ENCODE data around the gene NEDD4L. TPM values are rescaled to one million over a fixed set of nuclear protein-coding genes. Genes with fewer than 3 reads are reported as not detected.

Gene NEDD4L
- total and polyA plus RNA-seq, 10 of the 15 experiments (the other 5 are each of a cell fraction or from before 2014, with no cell fraction given): 7.4 to 24.0 (median 17.7) TPM

GRCh38 chr18:58098706-58099105, 54.7 kb downstream of the NEDD4L start (continued):
- no peak for TF ChIP-seq ZNF207 (IDR thresholded peaks at IDR 0.05; ENCODE audit: borderline replicate concordance)
- no peak for TF ChIP-seq RBBP5 (conservative IDR thresholded peaks at IDR 0.05)
- TF ChIP-seq USF1 (IDR thresholded peaks at IDR 0.05; ENCODE audit: borderline replicate concordance, extremely low read length, insufficient read depth, low read depth, low read length): no peak
- no peak for TF ChIP-seq HDGF (IDR thresholded peaks at IDR 0.05)
- TF ChIP-seq MYB (IDR thresholded peaks at IDR 0.05; ENCODE audit: borderline replicate concordance, low read depth, low read length): no peak
- TF ChIP-seq ZNF24 (IDR thresholded peaks at IDR 0.05): no peak
- no peak for TF ChIP-seq IRF5 (IDR thresholded peaks at IDR 0.05; ENCODE audit: borderline replicate concordance)
- TF ChIP-seq USF2 (IDR thresholded peaks at IDR 0.05; ENCODE audit: borderline replicate concordance, low read depth, low read length): no peak

- no peaks in the 10 kb centered on the region for H3K9me3 ChIP-seq (replicated peaks; ENCODE audit: control insufficient read depth, insufficient read depth, low read length)
- no peak overlapping the region for H3K4me3 ChIP-seq
- H3K4me2 ChIP-seq (ENCODE audit: control insufficient read depth, insufficient read depth): no peak overlapping the region
- ChIA-PET SMC1A (ENCODE audit: uncharacterized antibody, unreplicated experiment) (interaction anchor here (0.7 to 6.3 kb wide), 11 partner anchors 9 to 57 kb away, joined by 3 to 43 read pairs (median 13); no protein-coding TSS in a partner anchor), POLR2A (interaction anchor here (0.7 to 5.3 kb wide), 8 partner anchors 9 to 55 kb away, joined by 3 to 46 read pairs (median 4); no protein-coding TSS in a partner anchor), RAD21 (ENCODE audit: unreplicated experiment) (interaction anchor here (0.5 to 4.3 kb wide), 12 partner anchors 9 to 869 kb away, joined by 3 to 53 read pairs (median 5); no protein-coding TSS in a partner anchor), CTCF (interaction anchor here (0.7 to 8.3 kb wide), 8 partner anchors 9 to 53 kb away, joined by 3 to 43 read pairs (median 5); no protein-coding TSS in a partner anchor)
- peak; percentile 84 for ATAC-seq
- H3K27ac ChIP-seq (ENCODE audit: control insufficient read depth, insufficient read depth): 0 out of 2 replicates have a peak overlapping the region, but pooled peaks have one; percentile 2
- H3K79me2 ChIP-seq (ENCODE audit: control insufficient read depth, insufficient read depth, low read length): no peaks in the 10 kb centered on the region
- intact Hi-C loops (cut with micrococcal nuclease; ENCODE audit: unreplicated experiment): loop anchor here (1.0 kb wide), 1 partner anchor 10 kb away; no protein-coding TSS in a partner anchor
- H3K9ac ChIP-seq (ENCODE audit: control insufficient read depth, insufficient read depth, low read length): no peak overlapping the region
- H3K27me3 ChIP-seq (replicated peaks in 1 of 2; ENCODE audit: control insufficient read depth in 2 of 2, insufficient read depth in 2 of 2, low read length in 1 of 2): no peaks in the 10 kb centered on the region
- FAIRE-seq: no peak
- H4K20me1 ChIP-seq (ENCODE audit: control insufficient read depth, insufficient read depth): no peaks in the 10 kb centered on the region
- in situ Hi-C loops (cut with MboI): no loop called here
- H3K4me1 ChIP-seq (ENCODE audit: control insufficient read depth, insufficient read depth, low read length): peaks cover 11% of the 10 kb centered on the region
- BruUV-seq (replicated peaks): no TSS peak
- no peaks in the 10 kb centered on the region for H3K36me3 ChIP-seq (ENCODE audit: control insufficient read depth in 2 of 2, insufficient read depth in 2 of 2, low read length in 1 of 2)
- WGBS (ENCODE audit: insufficient coverage, insufficient replicate concordance, low lambda C conversion rate, missing lambda C conversion rate): 29% methylated on average over 3 of the region's 3 CpGs
- H2AFZ ChIP-seq (ENCODE audit: control insufficient read depth, low read depth, low read length): 0 out of 2 replicates have a peak overlapping the region, but pooled peaks have one; percentile 8
- DNase-seq (ENCODE audit: low read depth, low spot score): peak; percentile 46
- peak; percentile 30 for TF ChIP-seq SKIL (IDR thresholded peaks at IDR 0.05; ENCODE audit: low read depth, poor library complexity, severe bottlenecking)
- peak; percentile 39; the same call in 1 of the 2 replicates for TF ChIP-seq TCF12 (IDR thresholded peaks at IDR 0.05; ENCODE audit: low read depth, low read length)
- TF ChIP-seq PBX3 (IDR thresholded peaks at IDR 0.05; ENCODE audit: insufficient replicate concordance, low read depth, low read length): peak; percentile 40
- no peak for TF ChIP-seq CBFB (IDR thresholded peaks at IDR 0.05; ENCODE audit: low read depth)
- TF ChIP-seq NFIC (IDR thresholded peaks at IDR 0.05; ENCODE audit: low read depth, low read length): no peak
- TF ChIP-seq NBN (IDR thresholded peaks at IDR 0.05): 0 out of 2 replicates have a peak, but pooled peaks have one; percentile 59
- TF ChIP-seq ATF7 (IDR thresholded peaks at IDR 0.05; ENCODE audit: low read depth): peak; percentile 39; the same call in 1 of the 2 replicates
These were observed 56.1 kb downstream of the NEDD4L start for GRCh38 chr18:58100154-58100553.
